Measurements from ENCODE around the gene ORMDL1. TPM values are rescaled to one million over a fixed set of nuclear protein-coding genes. Genes with fewer than 3 reads are reported as not detected.
"Not testable (repeated sequence)": the region's sequence is repeated elsewhere in the genome, so short reads cannot be mapped to it uniquely, and the experiment has no call there.

The ORMDL1 gene
- total RNA-seq, 2 donors from 2014 or later: 94.0 to 95.0 TPM

DNA sequence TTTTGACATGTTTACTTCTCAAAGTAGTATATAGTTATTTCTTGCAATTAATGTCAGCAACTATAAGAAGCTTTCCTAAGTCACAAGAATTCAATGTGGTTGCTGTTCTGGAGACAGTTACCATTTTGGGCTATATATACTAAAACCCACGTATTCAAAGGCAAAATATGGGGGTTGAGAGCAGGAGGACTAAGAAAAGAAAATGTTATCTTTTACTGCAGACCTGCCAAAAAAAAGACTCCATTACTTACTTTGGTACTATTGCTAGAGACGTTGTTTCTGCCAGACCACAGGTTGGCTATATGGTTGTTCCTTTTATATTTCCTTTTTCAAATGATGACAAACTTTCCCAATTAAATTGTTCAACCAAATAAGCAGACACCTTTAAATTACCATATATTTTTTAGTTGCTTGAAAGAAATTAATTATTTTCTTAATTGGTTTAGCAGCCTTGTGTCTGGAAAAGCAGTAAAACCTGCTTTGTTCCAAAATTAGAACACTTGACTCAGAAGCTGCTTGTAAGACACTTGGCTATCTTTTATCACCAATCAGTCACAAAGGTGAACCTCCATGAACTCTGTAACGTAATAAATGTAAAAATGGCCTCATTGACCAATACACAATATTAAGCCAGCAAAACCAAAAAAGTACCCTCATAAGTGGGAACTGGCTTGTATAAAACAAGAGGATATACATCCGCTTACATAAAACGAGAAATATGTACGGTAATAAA lies 13.4 kb downstream of the ORMDL1 start:
- peak overlapping the region; percentile 17 to 43 for H3K27ac ChIP-seq
- ATAC-seq (ENCODE audit: insufficient number of reproducible peaks, low FRiP score, low read depth) (no peak), DNase-seq (ENCODE audit: low spot score) (no peak)
- H3K36me3 ChIP-seq: peaks cover 20% of the 10 kb centered on the region
- H3K4me1 ChIP-seq (ENCODE audit: control insufficient read depth in 1 of 2, low read depth in 2 of 2): peaks cover 11 to 22% of the 10 kb centered on the region in 2 donors
- H3K9me3 ChIP-seq: no peaks in the 10 kb centered on the region
- no peaks in the 10 kb centered on the region for H3K27me3 ChIP-seq (replicated peaks; ENCODE audit: insufficient read depth)
- TF ChIP-seq, protein P1, sequence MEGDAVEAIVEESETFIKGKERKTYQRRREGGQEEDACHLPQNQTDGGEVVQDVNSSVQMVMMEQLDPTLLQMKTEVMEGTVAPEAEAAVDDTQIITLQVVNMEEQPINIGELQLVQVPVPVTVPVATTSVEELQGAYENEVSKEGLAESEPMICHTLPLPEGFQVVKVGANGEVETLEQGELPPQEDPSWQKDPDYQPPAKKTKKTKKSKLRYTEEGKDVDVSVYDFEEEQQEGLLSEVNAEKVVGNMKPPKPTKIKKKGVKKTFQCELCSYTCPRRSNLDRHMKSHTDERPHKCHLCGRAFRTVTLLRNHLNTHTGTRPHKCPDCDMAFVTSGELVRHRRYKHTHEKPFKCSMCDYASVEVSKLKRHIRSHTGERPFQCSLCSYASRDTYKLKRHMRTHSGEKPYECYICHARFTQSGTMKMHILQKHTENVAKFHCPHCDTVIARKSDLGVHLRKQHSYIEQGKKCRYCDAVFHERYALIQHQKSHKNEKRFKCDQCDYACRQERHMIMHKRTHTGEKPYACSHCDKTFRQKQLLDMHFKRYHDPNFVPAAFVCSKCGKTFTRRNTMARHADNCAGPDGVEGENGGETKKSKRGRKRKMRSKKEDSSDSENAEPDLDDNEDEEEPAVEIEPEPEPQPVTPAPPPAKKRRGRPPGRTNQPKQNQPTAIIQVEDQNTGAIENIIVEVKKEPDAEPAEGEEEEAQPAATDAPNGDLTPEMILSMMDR (IDR thresholded peaks at IDR 0.05): no peak
- H3K4me3 ChIP-seq: no peak overlapping the region

DNA sequence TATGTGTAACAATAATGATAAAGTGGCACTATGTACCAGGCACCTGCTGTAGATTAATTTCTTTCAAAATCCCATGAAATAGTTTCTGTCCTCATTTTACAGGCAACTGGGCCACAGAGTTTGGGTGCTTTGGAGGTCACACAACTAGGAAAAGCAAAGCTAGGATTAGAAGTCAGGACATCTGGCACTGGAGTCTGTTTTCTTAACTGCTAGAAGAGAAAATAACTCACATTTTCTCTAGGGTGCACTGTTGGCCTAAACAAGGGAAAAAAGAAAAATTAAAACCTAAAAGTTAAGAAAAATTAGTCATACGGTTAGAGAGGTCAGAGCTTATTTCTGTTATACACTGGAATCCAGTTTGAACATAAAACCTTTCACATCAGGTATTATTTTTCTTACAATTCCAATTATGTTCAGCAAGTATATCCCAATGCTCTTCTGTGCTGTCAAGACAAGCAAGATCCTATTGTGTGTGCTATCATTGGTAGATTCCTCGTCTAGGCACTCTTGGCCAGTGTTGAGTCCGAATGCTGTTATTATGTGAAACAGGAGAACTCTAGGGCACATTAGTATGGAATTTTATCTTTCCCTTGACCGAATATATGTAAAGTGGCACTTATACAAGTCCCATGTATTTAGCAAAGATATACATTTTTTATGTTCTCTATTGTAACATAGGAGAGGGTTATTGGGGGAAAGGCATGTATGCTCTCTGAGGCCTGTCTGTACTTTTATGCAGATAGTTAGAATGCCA lies 20.1 kb downstream of the ORMDL1 start:
- ATAC-seq (ENCODE audit: insufficient number of reproducible peaks, low FRiP score, low read depth) (no peak), DNase-seq (ENCODE audit: low spot score) (no peak)
- Histone ChIP-seq H3K27me3 (replicated peaks; ENCODE audit: insufficient read depth) (no peaks in the 10 kb centered on the region), H3K9me3 (no peaks in the 10 kb centered on the region), H3K4me1 (ENCODE audit: control insufficient read depth in 1 of 2, low read depth in 2 of 2) (peaks cover 15 to 19% of the 10 kb centered on the region in 2 donors), H3K36me3 (peaks cover 3% of the 10 kb centered on the region), H3K27ac (peak overlapping the region in 1 of 2 donors; percentile 14), H3K4me3 (peak overlapping the region; percentile 87)
- TF ChIP-seq, protein P1 (IDR thresholded peaks at IDR 0.05): no peak

DNA sequence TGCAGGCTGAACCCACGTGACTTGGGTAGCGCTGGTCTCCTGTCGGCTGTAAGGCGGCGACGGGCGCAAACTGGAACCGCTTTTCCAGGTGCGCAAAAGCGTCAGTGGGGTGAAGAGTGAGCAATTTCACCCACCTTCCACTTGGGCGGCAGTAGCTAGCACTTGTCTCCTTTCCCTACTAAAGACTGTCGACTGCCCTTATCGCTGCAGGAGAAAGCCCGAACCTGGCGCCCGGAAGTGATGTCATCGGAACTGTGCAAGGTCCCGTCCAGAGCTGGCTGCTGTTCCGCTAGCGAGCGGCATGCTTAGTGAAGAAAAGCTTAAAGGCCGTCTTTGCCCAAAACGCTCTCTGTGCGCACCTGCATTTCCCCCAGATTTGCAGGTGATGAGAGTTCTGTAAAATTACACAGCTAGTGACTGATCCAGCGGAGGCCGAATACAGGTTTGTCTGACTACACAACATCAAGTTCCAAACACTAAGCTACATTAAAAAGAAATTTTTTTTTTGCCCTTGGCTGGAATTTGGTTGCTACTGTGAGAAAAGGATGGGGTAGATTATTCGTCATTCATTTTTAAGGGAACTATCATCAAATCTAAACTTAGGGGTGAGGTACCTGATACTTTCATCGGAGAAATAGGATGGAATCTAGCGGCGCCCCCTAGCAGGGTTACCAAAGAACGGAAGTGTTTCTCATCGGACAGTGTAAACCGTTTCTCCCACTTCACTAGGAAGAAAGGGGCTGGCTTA lies 21.4 kb downstream of the ORMDL1 start, which contains the start of gene OSGEPL1:
Gene OSGEPL1, minus strand, starts transcription at position 242 of the 748 bp plus-strand sequence. CDS start 1,152 bp downstream, outside the sequence.
- Histone ChIP-seq H3K27me3 (replicated peaks; ENCODE audit: insufficient read depth) (no peaks in the 10 kb centered on the region), H3K4me1 (ENCODE audit: control insufficient read depth in 1 of 2, low read depth in 2 of 2) (peaks cover 15 to 19% of the 10 kb centered on the region in 2 donors), H3K4me3 (peak within 1 kb of the TSS; percentile 87), H3K27ac (peak within 1 kb of the TSS; percentile 66 to 72), H3K9me3 (no peaks in the 10 kb centered on the region), H3K36me3 (no peaks in the 10 kb centered on the region)
- peak; percentile 74 for DNase-seq (ENCODE audit: low spot score)
- TF ChIP-seq, protein P1 (IDR thresholded peaks at IDR 0.05): peak; percentile 38
- ATAC-seq (ENCODE audit: insufficient number of reproducible peaks, low FRiP score, low read depth): peak; percentile 84

DNA sequence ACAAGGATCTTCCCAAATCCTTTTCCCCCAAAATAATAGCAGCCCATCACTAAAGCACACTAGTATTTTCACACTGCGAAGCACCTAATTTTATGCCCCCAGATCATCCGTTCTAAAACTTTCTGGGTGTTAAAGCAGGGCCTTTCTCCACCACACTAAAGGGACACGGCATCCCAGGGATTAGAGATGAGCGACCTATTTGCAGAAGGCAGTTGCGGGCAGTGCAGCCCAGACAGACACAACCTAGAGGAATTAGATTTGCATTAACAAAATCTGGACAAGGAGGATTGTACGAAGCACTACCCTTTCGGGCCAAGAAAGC lies 21.9 kb downstream of the ORMDL1 start:
- H3K4me1 ChIP-seq (ENCODE audit: control insufficient read depth in 1 of 2, low read depth in 2 of 2): peaks cover 15 to 19% of the 10 kb centered on the region in 2 donors
- H3K9me3 ChIP-seq: no peaks in the 10 kb centered on the region
- peak overlapping the region; percentile 87 for H3K4me3 ChIP-seq
- H3K27ac ChIP-seq: peak overlapping the region; percentile 66 to 72
- no peaks in the 10 kb centered on the region for H3K36me3 ChIP-seq
- TF ChIP-seq, protein P1 (IDR thresholded peaks at IDR 0.05): no peak
- no peak for DNase-seq (ENCODE audit: low spot score)
- no peaks in the 10 kb centered on the region for H3K27me3 ChIP-seq (replicated peaks; ENCODE audit: insufficient read depth)
- ATAC-seq (ENCODE audit: insufficient number of reproducible peaks, low FRiP score, low read depth): peak; percentile 39

DNA sequence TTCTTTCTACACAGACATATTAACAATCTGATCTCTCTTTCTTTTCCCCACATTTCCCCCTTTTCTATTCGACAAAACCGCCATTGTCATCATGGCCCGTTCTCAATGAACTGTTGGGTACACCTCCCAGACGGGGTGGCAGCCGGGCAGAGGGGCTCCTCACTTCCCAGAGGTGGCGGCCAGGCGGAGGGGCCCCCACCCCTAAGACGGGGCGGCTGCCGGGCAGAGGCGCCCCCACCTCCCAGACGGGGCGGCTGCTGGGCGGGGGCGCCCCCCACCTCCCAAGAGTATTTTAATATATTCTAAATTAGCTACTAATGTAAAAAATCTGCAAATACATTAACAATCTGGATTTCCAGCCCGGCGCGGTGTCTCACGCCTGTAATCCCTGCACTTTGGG lies 24.0 kb downstream of the ORMDL1 start:
- not testable (repeated sequence) for H3K36me3 ChIP-seq; DNase-seq (ENCODE audit: low spot score)

More for the DNA sequence above, 24.0 kb downstream of the ORMDL1 start:
- H3K4me3 ChIP-seq; H3K9me3 ChIP-seq; H3K27ac ChIP-seq; H3K27me3 ChIP-seq (replicated peaks; ENCODE audit: insufficient read depth); ATAC-seq (ENCODE audit: insufficient number of reproducible peaks, low FRiP score, low read depth): not testable (repeated sequence)
- peaks cover 15 to 19% of the 10 kb centered on the region in 2 donors for H3K4me1 ChIP-seq (ENCODE audit: control insufficient read depth in 1 of 2, low read depth in 2 of 2)
